Testis (tissue), 2 donors: ENCODE measurements around the gene ATP6AP2.
"Not testable (repeated sequence)": the region's sequence is repeated elsewhere in the genome, so short reads cannot be mapped to it uniquely, and the experiment has no call there.

Source experiments
- POLR2A ChIP-seq: fragments of 450-650 bp; IDR thresholded peaks from one replicate; pipeline ENCODE4 v1.6.1; 2017; ENCODE audit warnings: antibody characterized with exemption, mild to moderate bottlenecking, moderate library complexity
- TF ChIP-seq, protein P1 (sequence below), 3 experiments: fragments of 450-650 bp in 2 of 3; fragments of 200-600 bp in 1 of 3; sonication (generic) in 1 of 3; IDR thresholded peaks; one replicate each; pipeline ENCODE4 v1.5.1; 2016 to 2019; ENCODE audit warnings: antibody characterized with exemption in 3 of 3, mild to moderate bottlenecking in 2 of 3, moderate library complexity in 1 of 3

GRCh38 chrX:40582178-40582577 is 1.4 kb downstream of the ATP6AP2 start:
- TF ChIP-seq, protein P1, sequence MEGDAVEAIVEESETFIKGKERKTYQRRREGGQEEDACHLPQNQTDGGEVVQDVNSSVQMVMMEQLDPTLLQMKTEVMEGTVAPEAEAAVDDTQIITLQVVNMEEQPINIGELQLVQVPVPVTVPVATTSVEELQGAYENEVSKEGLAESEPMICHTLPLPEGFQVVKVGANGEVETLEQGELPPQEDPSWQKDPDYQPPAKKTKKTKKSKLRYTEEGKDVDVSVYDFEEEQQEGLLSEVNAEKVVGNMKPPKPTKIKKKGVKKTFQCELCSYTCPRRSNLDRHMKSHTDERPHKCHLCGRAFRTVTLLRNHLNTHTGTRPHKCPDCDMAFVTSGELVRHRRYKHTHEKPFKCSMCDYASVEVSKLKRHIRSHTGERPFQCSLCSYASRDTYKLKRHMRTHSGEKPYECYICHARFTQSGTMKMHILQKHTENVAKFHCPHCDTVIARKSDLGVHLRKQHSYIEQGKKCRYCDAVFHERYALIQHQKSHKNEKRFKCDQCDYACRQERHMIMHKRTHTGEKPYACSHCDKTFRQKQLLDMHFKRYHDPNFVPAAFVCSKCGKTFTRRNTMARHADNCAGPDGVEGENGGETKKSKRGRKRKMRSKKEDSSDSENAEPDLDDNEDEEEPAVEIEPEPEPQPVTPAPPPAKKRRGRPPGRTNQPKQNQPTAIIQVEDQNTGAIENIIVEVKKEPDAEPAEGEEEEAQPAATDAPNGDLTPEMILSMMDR (IDR thresholded peaks at IDR 0.05): not testable (repeated sequence)
- not testable (repeated sequence) for TF ChIP-seq POLR2A
